HFFc6 (cell line): ENCODE measurements around the gene ADPGK. TPM values are rescaled to one million over a fixed set of nuclear protein-coding genes. Genes with fewer than 3 reads are reported as not detected.

Source experiments
- DNase-seq: peaks from one replicate; pipeline ENCODE4 v3.0.0-alpha.2; 2018
- H3K27ac Mint-ChIP-seq: 2 replicates; pipeline ENCODE4 v1.8.0; 2020; ENCODE audit warnings: mild to moderate bottlenecking, mixed read lengths
- H3K27me3 Mint-ChIP-seq: 2 replicates; pipeline ENCODE4 v1.8.0; 2021; ENCODE audit warnings: mild to moderate bottlenecking, moderate library complexity, mixed read lengths; ENCODE audit not compliant: insufficient read depth
- H3K36me3 Mint-ChIP-seq: 2 replicates; pipeline ENCODE4 v1.8.0; 2021; ENCODE audit warnings: low read depth, mixed read lengths
- H3K4me1 Mint-ChIP-seq: 2 replicates; pipeline ENCODE4 v1.8.0; 2020; ENCODE audit warnings: low read depth, mixed read lengths
- H3K4me3 Mint-ChIP-seq: 2 replicates; pipeline ENCODE4 v1.8.0; 2020; ENCODE audit warnings: mild to moderate bottlenecking, moderate library complexity, mixed read lengths
- H3K9me3 Mint-ChIP-seq: 2 replicates; pipeline ENCODE4 v1.8.0; 2020; ENCODE audit warnings: mild to moderate bottlenecking, mixed read lengths
- total RNA-seq, 6 experiments: library from RNA; stranded (reverse); fragmentation: NEBNext Ultra II Directional; extraction: Animal tissue kit (Norgen Biotek cat#: 25700); gene quantifications; 2 replicates in 1 of 6; 3 replicates in 5 of 6; pipeline ENCODE4 v1.2.3, GENCODE V29; 2021
- TF ChIP-seq, protein P1 (sequence below): fragments of 200-600 bp; sonication (generic); IDR thresholded peaks from 2 replicates; pipeline ENCODE4 v1.5.0; 2021; ENCODE audit warnings: antibody characterized with exemption, mild to moderate bottlenecking

Gene ADPGK
- total RNA-seq, 6 experiments from 2014 or later = 54.6 to 59.4 (median 56.8) TPM

DNA sequence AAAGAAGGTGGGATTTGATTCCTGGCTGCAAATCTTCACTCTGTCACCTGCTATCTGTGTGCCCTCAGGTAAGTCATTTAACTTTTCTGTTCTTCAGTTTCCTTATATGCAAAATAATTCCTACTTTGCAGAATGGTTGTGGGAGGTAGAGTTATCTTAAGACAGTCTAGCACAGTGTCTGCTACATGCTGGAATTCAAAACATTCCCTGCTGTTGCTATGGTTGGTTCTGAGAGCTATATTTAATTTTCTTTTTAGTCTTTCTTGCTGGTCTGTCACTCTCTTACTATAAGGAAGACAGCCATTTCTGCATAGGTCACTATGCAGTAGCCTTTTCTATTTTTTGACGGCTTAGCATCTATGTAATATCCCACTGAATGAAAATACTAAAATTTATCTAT, 4.0 kb upstream of the ADPGK start:
- DNase-seq = no peak

DNA sequence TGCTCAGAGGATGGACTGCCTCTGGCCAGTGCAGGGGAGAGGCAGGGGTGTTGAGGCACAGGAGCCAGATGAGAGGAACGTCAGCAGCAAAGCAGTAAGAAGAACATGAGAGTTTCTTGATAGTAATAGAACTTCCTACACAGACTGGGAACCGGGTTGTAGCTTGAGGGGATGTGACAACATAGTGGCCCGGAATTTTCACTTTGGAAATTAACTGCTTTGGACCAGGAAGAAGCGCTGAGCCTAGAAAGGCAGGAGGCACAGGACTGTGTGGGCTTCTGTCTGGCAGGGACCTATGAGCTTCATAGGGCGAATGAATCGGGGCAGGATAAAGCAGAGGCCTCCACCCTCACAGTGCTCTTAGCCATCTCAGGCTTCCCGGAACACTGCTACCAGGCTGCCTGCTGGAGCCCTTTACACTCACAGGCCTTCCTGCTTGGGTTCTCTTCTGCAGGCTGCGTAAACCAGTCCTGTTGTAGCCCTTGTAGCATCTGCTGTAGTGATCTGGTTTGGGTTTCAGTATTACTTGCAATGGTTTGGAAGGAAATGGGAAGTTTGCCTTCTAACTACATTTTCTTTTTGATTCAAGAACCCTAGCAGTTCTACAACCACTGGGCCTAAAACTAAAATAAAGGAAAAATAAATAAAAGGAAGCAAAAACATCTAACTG, 3.3 kb upstream of the ADPGK start:
- TF ChIP-seq, protein P1, sequence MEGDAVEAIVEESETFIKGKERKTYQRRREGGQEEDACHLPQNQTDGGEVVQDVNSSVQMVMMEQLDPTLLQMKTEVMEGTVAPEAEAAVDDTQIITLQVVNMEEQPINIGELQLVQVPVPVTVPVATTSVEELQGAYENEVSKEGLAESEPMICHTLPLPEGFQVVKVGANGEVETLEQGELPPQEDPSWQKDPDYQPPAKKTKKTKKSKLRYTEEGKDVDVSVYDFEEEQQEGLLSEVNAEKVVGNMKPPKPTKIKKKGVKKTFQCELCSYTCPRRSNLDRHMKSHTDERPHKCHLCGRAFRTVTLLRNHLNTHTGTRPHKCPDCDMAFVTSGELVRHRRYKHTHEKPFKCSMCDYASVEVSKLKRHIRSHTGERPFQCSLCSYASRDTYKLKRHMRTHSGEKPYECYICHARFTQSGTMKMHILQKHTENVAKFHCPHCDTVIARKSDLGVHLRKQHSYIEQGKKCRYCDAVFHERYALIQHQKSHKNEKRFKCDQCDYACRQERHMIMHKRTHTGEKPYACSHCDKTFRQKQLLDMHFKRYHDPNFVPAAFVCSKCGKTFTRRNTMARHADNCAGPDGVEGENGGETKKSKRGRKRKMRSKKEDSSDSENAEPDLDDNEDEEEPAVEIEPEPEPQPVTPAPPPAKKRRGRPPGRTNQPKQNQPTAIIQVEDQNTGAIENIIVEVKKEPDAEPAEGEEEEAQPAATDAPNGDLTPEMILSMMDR = no peak
- Mint-ChIP-seq H3K27ac (no peak overlapping the region), H3K36me3 (no peaks in the 10 kb centered on the region), H3K4me1 (peaks cover 43% of the 10 kb centered on the region), H3K9me3 (no peaks in the 10 kb centered on the region), H3K4me3 (no peak overlapping the region), H3K27me3 (peaks cover 2% of the 10 kb centered on the region; the same call in 1 of the 2 replicates)
- no peak for DNase-seq

More for the DNA sequence above, 4.0 kb upstream of the ADPGK start:
- TF ChIP-seq, protein P1 = no peak
- no peak overlapping the region for H3K4me3 Mint-ChIP-seq
- no peak overlapping the region for H3K27ac Mint-ChIP-seq
- peaks cover 40% of the 10 kb centered on the region for H3K4me1 Mint-ChIP-seq
- no peaks in the 10 kb centered on the region for H3K36me3 Mint-ChIP-seq
- no peaks in the 10 kb centered on the region for H3K9me3 Mint-ChIP-seq
- H3K27me3 Mint-ChIP-seq = peaks cover 4% of the 10 kb centered on the region

DNA sequence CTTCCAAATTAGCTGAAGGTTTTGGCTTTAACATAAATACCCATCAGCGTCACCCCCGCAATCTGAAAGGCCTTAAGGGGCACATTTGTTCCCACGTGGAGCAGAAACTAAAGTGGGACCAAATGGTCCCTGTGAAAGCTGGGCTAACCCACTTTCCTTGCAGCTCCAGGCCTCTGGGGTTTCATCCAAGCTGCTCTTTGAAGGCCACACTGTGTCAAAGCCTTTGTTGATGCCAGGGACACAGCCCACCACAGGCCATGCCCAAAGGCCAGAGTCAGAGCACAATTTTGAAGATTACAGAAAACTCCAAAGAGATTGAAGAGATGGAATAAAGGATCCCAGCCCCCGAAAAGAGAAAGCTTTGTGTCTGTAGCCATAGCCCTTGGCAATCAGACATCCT, 2.7 kb upstream of the ADPGK start:
- Mint-ChIP-seq H3K9me3 (no peaks in the 10 kb centered on the region), H3K27ac (no peak overlapping the region), H3K27me3 (peaks cover 2% of the 10 kb centered on the region; the same call in 1 of the 2 replicates), H3K36me3 (peaks cover 3% of the 10 kb centered on the region; the same call in 1 of the 2 replicates), H3K4me3 (no peak overlapping the region), H3K4me1 (peaks cover 49% of the 10 kb centered on the region)
- TF ChIP-seq, protein P1 = no peak
- DNase-seq = no peak

DNA sequence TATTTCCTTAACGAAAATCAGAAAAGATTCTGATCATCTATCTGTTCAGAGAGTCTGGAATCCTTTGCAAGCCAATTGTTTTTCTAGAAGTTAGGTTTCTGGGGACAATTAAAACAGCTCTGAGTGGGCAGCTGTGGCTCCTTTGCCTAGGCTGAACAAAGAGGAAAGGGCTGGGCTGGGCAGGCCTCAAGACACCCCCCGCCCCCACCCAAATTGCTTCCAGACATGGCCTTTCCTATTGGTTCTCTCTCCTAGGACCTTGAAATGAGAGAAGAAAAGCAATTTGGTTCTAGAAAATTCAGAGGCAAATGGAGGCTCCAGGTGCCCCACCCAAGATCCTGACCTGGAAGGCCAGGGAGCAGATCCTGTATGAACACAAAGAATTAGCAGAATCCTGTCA, 2.3 kb upstream of the ADPGK start:
- Mint-ChIP-seq H3K27me3 (peaks cover 2% of the 10 kb centered on the region; the same call in 1 of the 2 replicates), H3K4me1 (peaks cover 50% of the 10 kb centered on the region), H3K4me3 (no peak overlapping the region)

DNA sequence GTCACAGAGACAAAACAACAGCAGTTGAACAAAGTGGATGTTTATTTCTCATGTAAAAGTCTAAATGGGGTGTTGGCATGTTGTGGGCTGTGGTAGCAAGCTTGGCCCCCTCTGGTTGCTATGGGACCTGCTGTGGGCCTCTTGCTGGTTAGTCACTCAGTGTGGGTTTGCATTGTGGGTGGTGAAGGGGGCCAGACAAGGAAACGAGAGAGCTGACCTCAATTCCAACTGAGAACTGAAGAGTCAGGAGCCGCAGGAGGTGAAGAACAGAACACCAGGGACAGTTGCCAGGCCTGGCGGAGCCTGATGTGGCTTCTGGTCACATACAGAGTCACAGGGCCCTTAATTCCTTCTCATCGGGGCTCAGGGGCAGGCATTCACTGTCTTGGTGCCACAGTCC, 1.9 kb upstream of the ADPGK start:
- no peak overlapping the region for H3K4me3 Mint-ChIP-seq
- peaks cover 6% of the 10 kb centered on the region; the same call in 1 of the 2 replicates for H3K36me3 Mint-ChIP-seq
- peak; percentile 18 for DNase-seq
- H3K27ac Mint-ChIP-seq = peak overlapping the region; percentile 58
- TF ChIP-seq, protein P1 = no peak; the same call in 1 of the 2 replicates
- peaks cover 2% of the 10 kb centered on the region; the same call in 1 of the 2 replicates for H3K27me3 Mint-ChIP-seq
- H3K4me1 Mint-ChIP-seq = peaks cover 49% of the 10 kb centered on the region
- no peaks in the 10 kb centered on the region for H3K9me3 Mint-ChIP-seq

More for the DNA sequence above, 2.3 kb upstream of the ADPGK start:
- Mint-ChIP-seq H3K27ac (peak overlapping the region; percentile 58), H3K36me3 (peaks cover 6% of the 10 kb centered on the region; the same call in 1 of the 2 replicates), H3K9me3 (no peaks in the 10 kb centered on the region)
- TF ChIP-seq, protein P1 = no peak
- DNase-seq = no peak
